Right lobe of liver (tissue), 6 donors: ENCODE data around the gene DOCK2. TPM values are rescaled to one million over a fixed set of nuclear protein-coding genes. Genes with fewer than 3 reads are reported as not detected.

ENCODE experiments used
- ATAC-seq, 4 donors: fragments of 200-7000 bp; cut with Tn5 transposase; one replicate each; pipeline ENCODE4 v1.9.1; 2020; ENCODE audit warnings: mild to moderate bottlenecking in 4 of 4, moderate library complexity in 4 of 4
- DNase-seq, 3 donors: peaks; one replicate each; pipeline ENCODE4 v3.0.0-alpha.2; 2020
- H3K27ac ChIP-seq, 3 donors: fragments of 200-600 bp; one replicate each; pipeline ENCODE4 v1.8.0; 2022
- H3K27me3 ChIP-seq, 2 donors: fragments of 200-600 bp; one replicate each; pipeline ENCODE4 v1.8.0; 2022
- H3K36me3 ChIP-seq, 4 donors: fragments of 200-600 bp; sonication (generic) in 1 of 4; one replicate each; pipeline versions ENCODE4 v1.5.1 to v1.8.0; 2017 to 2022; ENCODE audit warnings: control low read depth in 1 of 4
- H3K4me1 ChIP-seq, 4 donors: fragments of 200-600 bp; sonication (generic) in 1 of 4; one replicate each; pipeline versions ENCODE4 v1.5.1 to v1.8.0; 2017 to 2022; ENCODE audit warnings: control low read depth in 1 of 4
- H3K4me3 ChIP-seq, 3 donors: fragments of 200-600 bp; one replicate each; pipeline ENCODE4 v1.8.0; 2022
- H3K9me3 ChIP-seq, 4 donors: fragments of 200-600 bp; sonication (generic) in 1 of 4; one replicate each; pipeline versions ENCODE4 v1.5.1 to v1.8.0; 2017 to 2022; ENCODE audit warnings: control low read depth in 1 of 4
- CTCF ChIP-seq, 4 donors: fragments of 200-600 bp in 3 of 4; fragments of 450-650 bp in 1 of 4; IDR thresholded peaks; one replicate each; pipeline versions ENCODE4 v1.5.1 to v1.8.0; 2016 to 2022; ENCODE audit warnings: antibody characterized with exemption in 4 of 4, mild to moderate bottlenecking in 2 of 4
- POLR2A ChIP-seq: fragments of 450-650 bp; IDR thresholded peaks from one replicate; pipeline ENCODE4 v1.6.1; 2017; ENCODE audit warnings: antibody characterized with exemption, mild to moderate bottlenecking
- WGBS: methylation state at CpG from one replicate; pipeline ENCODE4 v1.1.6; 2018; ENCODE audit warnings: low coverage, low lambda C conversion rate; ENCODE audit not compliant: insufficient coverage; ENCODE audit errors: missing lambda C conversion rate; 5-methylcytosine and 5-hydroxymethylcytosine counted together
- intact Hi-C, 2 donors: fragments of 100-400 bp; cut with DNase I; formaldehyde crosslinking; loops; one replicate each; pipeline versions ENCODE4 v1.11.2 to v1.14.1; 2022
- total RNA-seq, 6 experiments: library from RNA; depleted of rRNA in 2 of 6; stranded (reverse); fragments of >200 nt in 2 of 6; fragmentation: NEBNext Ultra II Directional in 3 of 6; extraction: Animal tissue kit (Norgen Biotek cat#: 25700) in 3 of 6; gene quantifications; one replicate each; pipeline versions ENCODE4 v1.1.0 to v1.2.4, GENCODE V29; 2016 to 2023
- donor health status: DM: no; HTN: yes; CAD: no.
- donor health status: DM: no; HTN: no; CAD: no.
- donor health status: DM: no; HTN: no; CAD: no.
- donor health status: DM: no; HTN: yes; CAD: no.
- donor health status: DM: no; HTN: yes; CAD: no.

The DOCK2 gene
- total RNA-seq, 6 experiments from 2014 or later, result 5.0 to 14.5 (median 7.4) TPM

DNA sequence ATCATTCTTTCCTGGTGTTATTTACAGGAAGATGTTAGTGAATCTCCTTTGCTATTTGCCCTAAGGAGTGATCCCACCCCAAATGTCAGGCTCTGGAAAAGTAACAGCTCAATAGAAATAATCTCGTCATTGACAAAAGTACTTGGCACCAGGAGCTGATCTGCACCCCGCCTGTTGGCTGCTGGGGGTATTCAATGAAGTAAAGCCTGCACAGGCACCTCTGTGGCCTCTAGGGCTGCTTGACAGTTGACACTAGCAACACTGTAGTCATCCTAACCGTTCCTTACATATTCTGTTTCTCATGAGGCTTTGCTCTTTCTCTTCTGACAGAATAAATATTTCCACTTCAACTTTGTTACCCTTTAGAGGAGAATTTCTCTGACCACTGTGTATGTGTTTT, 103.4 kb downstream of the DOCK2 start:
- intact Hi-C loops, result no loop called here
- no peaks in the 10 kb centered on the region for H3K36me3 ChIP-seq
- no peak for TF ChIP-seq POLR2A
- TF ChIP-seq CTCF (IDR thresholded peaks at IDR 0.05), result no peak
- DNase-seq, result no peak
- 50% methylated on average over 3 of the region's 3 CpGs for WGBS
- no peak overlapping the region for H3K4me3 ChIP-seq
- H3K4me1 ChIP-seq, result no peaks in the 10 kb centered on the region
- H3K27ac ChIP-seq, result no peak overlapping the region
- no peak for ATAC-seq
- no peaks in the 10 kb centered on the region for H3K27me3 ChIP-seq
- H3K9me3 ChIP-seq, result no peaks in the 10 kb centered on the region

DNA sequence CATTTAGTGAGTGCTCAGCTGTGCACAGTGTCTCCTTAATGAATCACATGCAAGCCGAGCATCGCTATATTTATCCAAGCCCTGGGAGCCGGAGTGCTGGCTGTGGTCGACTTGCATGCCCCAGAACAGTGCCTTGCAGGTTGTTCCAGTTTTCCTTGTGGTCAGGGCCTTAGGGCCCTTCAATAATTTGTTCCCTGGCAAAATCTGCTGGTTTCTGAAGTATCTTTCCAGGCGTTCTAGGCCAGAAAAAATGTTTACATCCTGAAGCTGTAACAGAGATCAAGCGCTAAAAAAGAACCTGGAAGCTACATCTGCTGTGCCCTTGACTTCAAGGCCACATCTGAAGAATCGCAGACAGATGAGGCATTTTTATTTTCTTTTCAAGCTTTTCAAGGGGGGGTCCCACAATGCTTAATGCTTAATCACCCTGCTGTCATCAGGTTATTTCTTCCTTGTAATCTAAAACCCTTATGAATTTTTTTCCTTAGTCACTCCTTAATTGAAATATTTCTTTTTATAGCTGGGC, 105.8 kb downstream of the DOCK2 start:
- WGBS, result 61% methylated on average over 5 of the region's 7 CpGs
- no peak for TF ChIP-seq POLR2A
- no peak for TF ChIP-seq CTCF (IDR thresholded peaks at IDR 0.05)
- Histone ChIP-seq H3K9me3 (no peaks in the 10 kb centered on the region), H3K27ac (no peak overlapping the region), H3K4me3 (no peak overlapping the region), H3K36me3 (no peaks in the 10 kb centered on the region), H3K27me3 (no peaks in the 10 kb centered on the region), H3K4me1 (no peaks in the 10 kb centered on the region)
- intact Hi-C loops, result no loop called here
- no peak for DNase-seq
- no peak for ATAC-seq

DNA sequence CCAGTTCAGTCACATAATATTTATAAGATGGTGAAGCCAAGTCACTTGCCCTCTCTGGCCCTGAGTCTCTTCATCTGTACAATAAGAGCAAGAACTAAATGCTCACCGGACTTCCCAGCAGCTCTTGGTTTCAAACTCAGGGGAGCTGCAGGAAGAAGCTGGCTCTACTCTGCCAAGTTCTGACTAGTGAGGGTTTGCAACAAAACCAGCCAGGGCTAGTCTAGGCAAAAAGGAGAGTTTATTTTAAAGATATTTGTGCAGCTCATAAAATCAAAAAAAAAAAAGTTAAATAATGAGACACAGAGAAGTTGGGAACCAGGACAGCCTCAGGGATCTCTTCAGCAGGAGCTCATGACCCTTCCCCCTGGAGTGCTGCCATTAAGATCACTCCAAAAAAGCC, 107.3 kb downstream of the DOCK2 start:
- no peak overlapping the region for H3K27ac ChIP-seq
- H3K4me3 ChIP-seq, result no peak overlapping the region
- ATAC-seq (no peak), DNase-seq (no peak)
- TF ChIP-seq CTCF (IDR thresholded peaks at IDR 0.05), result no peak
- no peak for TF ChIP-seq POLR2A
- no peaks in the 10 kb centered on the region for H3K36me3 ChIP-seq
- 70% methylated on average over 1 of the region's 1 CpG for WGBS
- H3K9me3 ChIP-seq, result no peaks in the 10 kb centered on the region
- H3K4me1 ChIP-seq, result no peaks in the 10 kb centered on the region
- intact Hi-C loops, result no loop called here
- H3K27me3 ChIP-seq, result no peaks in the 10 kb centered on the region

DNA sequence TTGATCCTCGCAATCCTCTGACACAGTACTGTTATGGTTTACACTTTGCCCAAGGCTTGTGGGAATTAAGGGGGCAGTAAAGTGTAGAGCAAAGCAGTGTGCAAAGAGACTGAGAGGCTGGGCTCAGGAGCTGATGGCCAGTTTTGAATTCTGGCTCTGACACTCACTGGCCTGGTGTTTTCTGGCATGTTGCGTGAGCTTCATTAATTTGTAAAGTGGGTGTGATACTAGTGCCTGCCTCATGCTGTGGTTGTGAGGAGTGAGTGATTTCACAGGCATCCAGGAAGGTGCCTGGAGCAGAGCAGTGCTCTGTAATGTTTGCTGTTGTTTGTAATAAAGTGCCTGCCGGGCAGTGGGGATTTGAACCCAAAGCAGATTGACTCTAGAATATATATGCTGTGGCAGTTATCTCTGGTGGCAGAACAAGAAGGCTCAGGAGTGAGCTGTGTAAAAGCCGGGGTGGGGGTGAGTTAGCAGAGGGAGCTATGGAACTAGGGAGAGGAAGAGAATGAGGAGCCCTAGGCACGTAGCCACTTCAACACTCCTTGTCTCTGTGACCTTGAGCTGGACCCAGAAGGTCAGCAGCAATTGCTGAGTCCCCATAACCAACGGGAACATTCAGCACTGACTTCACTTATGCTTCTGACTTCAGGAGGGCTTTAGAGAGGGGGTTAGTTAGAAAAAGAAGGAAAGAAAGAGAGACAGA, 108.5 kb downstream of the DOCK2 start:
- 38% methylated on average over 5 of the region's 6 CpGs for WGBS
- Histone ChIP-seq H3K27me3 (no peaks in the 10 kb centered on the region), H3K4me1 (no peaks in the 10 kb centered on the region), H3K27ac (no peak overlapping the region), H3K9me3 (no peaks in the 10 kb centered on the region), H3K36me3 (no peaks in the 10 kb centered on the region), H3K4me3 (no peak overlapping the region)
- TF ChIP-seq CTCF (IDR thresholded peaks at IDR 0.05), result no peak
- TF ChIP-seq POLR2A, result no peak
- intact Hi-C loops, result no loop called here
- ATAC-seq, result no peak
- DNase-seq, result no peak
